AG04449 (cell line): ENCODE data around the gene B3GALT4.

Experiments used
- CTCF ChIA-PET: fragments of 350-600 bp; formaldehyde crosslinking; extraction: SDS; loops from one replicate; lab custom pipeline; 2021; ENCODE audit warnings: antibody characterized with exemption; lab: Yijun Ruan, JAX
- POLR2A ChIA-PET: fragments of 400-600, 350-600 bp; formaldehyde crosslinking; extraction: SDS; loops from one replicate; lab custom pipeline; 2020; ENCODE audit warnings: antibody characterized with exemption, inconsistent platforms; lab: Yijun Ruan, JAX
- DNase-seq: peaks from one replicate; pipeline ENCODE4 v3.0.0-alpha.2; 2010; ENCODE audit warnings: low read depth, low spot score
- H3K4me3 ChIP-seq: 2 replicates; pipeline ENCODE4 v1.5.1; 2011; ENCODE audit warnings: low read depth, mild to moderate bottlenecking, control low read depth, low read length
- TF ChIP-seq, protein P1 (sequence below): IDR thresholded peaks from one replicate; pipeline ENCODE4 v1.5.1; 2011; ENCODE audit warnings: mild to moderate bottlenecking, moderate library complexity, low read length, control low read depth, inconsistent platforms; ENCODE audit not compliant: insufficient read depth; ENCODE audit errors: missing control alignments

B3GALT4 gene

DNA sequence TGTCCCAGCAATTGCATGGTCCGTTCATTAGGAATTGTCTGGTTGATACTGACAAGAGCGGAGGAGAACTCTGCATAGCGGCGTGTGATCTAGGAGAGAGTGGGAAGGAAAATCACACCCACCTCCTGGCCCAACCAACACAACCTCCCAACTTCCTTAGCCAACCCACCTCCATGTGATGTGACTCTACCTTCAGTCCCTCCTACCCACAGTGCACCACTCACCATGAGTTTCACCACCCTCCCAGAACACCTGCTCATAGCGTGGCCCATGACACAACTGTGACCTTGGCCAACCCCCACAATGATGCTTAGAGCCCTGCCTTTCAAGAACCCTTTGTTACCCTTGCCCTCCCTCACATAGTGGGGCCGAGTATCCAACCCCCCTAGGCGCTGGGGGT, 12.9 kb upstream of the B3GALT4 start:
- POLR2A ChIA-PET, result interaction anchor here (0.9 kb wide), 1 partner anchor 8 kb away, joined by 4 read pairs; the partner anchor contains the start of genes RPS18 and VPS52
- no peak overlapping the region for H3K4me3 ChIP-seq
- no peak for DNase-seq
- TF ChIP-seq, protein P1, sequence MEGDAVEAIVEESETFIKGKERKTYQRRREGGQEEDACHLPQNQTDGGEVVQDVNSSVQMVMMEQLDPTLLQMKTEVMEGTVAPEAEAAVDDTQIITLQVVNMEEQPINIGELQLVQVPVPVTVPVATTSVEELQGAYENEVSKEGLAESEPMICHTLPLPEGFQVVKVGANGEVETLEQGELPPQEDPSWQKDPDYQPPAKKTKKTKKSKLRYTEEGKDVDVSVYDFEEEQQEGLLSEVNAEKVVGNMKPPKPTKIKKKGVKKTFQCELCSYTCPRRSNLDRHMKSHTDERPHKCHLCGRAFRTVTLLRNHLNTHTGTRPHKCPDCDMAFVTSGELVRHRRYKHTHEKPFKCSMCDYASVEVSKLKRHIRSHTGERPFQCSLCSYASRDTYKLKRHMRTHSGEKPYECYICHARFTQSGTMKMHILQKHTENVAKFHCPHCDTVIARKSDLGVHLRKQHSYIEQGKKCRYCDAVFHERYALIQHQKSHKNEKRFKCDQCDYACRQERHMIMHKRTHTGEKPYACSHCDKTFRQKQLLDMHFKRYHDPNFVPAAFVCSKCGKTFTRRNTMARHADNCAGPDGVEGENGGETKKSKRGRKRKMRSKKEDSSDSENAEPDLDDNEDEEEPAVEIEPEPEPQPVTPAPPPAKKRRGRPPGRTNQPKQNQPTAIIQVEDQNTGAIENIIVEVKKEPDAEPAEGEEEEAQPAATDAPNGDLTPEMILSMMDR, result no peak
- CTCF ChIA-PET, result interaction anchor here (1.5 kb wide), 1 partner anchor 12 kb away, joined by 4 read pairs; no protein-coding TSS in a partner anchor

DNA sequence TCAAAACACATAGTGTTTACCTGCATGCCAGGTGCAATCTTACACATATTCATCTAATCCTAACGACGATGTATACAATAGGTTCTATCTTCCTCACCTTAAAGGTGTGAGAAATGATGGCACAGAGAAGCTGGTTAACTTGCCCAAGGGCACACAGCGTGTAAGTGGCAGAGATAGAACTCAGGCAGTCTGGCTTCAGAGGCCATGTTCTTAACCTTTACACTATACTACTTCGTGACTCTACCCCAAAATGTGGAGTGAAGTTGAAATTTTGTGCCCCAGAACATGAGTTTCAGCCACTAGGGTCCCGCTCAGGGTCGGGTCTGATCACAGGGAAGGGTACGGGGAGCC, 5.8 kb upstream of the B3GALT4 start:
- POLR2A ChIA-PET, result interaction anchor here (1.1 to 1.9 kb wide), 7 partner anchors 10 to 1075 kb away, joined by 3 to 37 read pairs (median 11); partner anchors contain the start of genes PFDN6, RGL2 and WDR46

DNA sequence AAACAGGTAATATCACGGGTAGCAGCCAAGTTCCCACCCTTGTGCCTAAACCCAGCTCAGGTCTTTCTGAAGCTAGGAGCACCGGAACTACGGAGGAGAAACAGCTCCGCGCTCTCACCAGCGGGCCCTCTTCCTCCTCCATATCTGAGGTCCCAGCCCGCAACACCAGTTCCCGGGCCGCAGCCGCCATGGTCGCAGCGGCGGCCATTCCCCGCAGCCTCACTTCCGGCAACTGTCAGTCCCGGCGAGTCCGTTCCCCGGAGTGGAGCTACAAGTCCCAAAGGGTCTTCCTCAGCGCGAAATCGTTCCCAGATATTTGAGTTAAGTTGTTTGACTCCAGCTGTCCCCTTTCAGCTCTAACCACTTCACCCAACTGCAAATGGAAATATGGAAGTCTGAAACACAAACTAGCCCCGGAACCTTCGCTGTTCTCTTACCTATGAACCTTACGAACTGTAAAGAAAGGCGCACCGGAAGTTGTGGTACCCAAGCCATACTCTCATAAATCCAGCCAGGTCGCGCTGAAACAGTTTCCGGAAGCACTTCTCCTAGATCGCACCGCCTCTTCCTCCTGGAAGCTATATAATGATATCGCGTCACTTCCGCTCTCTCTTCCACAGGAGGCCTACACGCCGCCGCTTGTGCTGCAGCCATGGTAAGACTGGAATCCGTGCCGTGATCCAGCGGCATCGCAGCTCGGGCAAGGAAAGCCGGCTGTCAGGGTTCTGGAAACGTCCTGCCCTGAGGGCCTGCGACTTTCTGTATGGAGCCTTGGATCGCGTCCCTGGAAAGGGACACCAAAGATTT, 5.3 kb upstream of the B3GALT4 start, which contains the start of the genes RPS18 and VPS52:
Gene RPS18, plus strand, starts transcription at position 608 of the 807 bp plus-strand sequence. Its CDS starts 45 bp downstream, at position 653.
Gene VPS52, minus strand, starts transcription at position 409 of the 807 bp plus-strand sequence. Its CDS starts 201 bp downstream, at position 208.
- TF ChIP-seq, protein P1, result no peak
- POLR2A ChIA-PET, result interaction anchor here (0.6 to 1.9 kb wide), 12 partner anchors 8 to 1538 kb away, joined by 3 to 37 read pairs (median 6); partner anchors contain the start of genes PFDN6, RGL2 and WDR46
- peak; percentile 96 for DNase-seq
- CTCF ChIA-PET, result interaction anchor here (1.1 to 4.4 kb wide), 5 partner anchors 13 to 74 kb away, joined by 3 to 29 read pairs (median 4); partner anchors contain the start of genes PFDN6 and WDR46
- peak within 1 kb of the TSS; percentile 93 for H3K4me3 ChIP-seq

More for the DNA sequence above, 5.8 kb upstream of the B3GALT4 start:
- no peak for DNase-seq
- CTCF ChIA-PET, result interaction anchor here (1.1 to 4.4 kb wide), 7 partner anchors 11 to 74 kb away, joined by 3 to 29 read pairs (median 4); partner anchors contain the start of genes PFDN6 and WDR46
- TF ChIP-seq, protein P1, result no peak
- peak overlapping the region; percentile 86 for H3K4me3 ChIP-seq

DNA sequence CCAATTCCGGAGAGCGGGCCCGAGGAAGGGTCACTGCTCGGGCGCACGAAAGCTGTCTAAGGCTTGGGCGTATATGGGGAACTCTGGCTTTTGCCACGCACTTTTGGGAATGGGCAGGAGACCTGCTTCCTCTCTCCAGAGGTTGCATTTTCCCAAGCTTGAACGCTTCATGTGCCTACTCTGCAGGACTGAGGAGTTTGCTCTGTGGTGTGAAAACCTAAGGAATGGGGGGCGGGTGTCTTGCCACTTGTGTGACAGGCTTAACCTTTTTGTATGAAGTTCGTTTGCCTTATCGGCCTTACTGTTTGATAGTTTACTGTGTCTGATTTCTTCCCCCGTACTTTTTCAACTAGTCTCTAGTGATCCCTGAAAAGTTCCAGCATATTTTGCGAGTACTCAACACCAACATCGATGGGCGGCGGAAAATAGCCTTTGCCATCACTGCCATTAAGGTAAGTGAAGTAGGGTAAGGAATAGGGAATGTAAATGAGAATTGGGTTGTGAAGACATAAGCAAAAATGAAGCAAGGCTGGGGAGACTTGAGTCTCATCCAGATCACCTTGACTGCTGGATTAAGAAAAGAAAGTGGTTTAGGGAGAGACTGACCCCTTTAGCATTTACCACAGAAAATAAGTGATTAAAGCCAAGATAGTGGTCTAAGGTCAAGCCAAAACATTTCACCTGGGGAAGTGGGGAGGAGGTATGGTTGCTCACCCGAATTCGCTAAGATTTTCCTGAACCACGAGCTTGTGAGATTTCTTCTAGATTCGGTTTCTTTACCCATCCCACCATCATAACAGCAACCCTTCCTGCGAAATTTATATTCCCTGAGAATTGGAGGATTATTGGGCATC, 4.4 kb upstream of the B3GALT4 start:
- no peak for DNase-seq
- TF ChIP-seq, protein P1, result no peak
- ChIA-PET CTCF (interaction anchor here (1.2 to 4.4 kb wide), 4 partner anchors 17 to 75 kb away, joined by 3 to 29 read pairs (median 8); partner anchors contain the start of genes PFDN6 and WDR46), POLR2A (interaction anchor here (0.6 to 1.9 kb wide), 12 partner anchors 9 to 1539 kb away, joined by 3 to 37 read pairs (median 6); partner anchors contain the start of genes PFDN6, RGL2 and WDR46)
- peak overlapping the region; percentile 93 for H3K4me3 ChIP-seq

DNA sequence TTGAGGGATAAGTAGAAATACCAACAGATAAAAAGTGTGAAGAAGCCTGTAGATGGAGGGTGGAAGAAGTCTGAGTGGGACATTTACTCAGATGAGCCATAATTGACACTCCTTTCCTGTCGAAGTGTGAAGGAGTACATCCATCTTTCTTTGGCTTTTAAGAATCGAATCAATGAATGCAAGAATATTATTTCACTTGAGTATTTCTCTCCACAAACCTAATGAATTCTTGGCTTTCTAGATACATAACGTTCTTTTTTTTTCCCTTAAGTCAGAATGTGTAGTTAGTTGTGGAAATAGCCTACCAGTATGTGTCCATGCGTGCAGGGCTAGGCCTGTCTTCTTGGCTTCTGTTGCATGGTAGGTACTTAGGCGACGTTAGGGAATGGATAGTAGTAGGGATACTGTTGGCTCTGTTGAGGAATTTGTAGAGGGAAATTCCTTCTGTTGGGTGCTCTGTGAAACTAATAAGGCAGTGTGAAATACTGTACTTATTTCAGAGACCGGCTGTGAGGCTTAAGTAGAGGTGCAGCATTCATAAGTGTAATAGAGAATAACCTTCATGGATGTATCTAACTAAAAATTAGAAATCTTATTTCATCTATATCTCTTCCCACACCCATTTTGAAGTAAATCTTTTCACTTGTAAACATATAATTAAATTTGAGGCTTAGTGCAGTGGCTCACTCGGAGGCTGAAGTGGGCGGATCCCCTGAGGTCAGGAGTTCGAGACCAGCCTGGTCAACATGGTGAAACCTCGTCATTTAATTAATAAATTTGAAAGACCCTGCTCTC, 3.6 kb upstream of the B3GALT4 start:
- ChIA-PET POLR2A (no interaction called here), CTCF (interaction anchor here (4.4 kb wide), 1 partner anchor 23 kb away, joined by 29 read pairs; no protein-coding TSS in a partner anchor)
- TF ChIP-seq, protein P1, result no peak
- peak overlapping the region; percentile 93 for H3K4me3 ChIP-seq
- no peak for DNase-seq
